CMK (cell line): Measurements from ENCODE around the gene COPS7A.

Source experiments
- DNase-seq: peaks from one replicate; pipeline ENCODE4 v3.0.0-alpha.2; 2010; ENCODE audit warnings: low read depth

The COPS7A gene

DNA sequence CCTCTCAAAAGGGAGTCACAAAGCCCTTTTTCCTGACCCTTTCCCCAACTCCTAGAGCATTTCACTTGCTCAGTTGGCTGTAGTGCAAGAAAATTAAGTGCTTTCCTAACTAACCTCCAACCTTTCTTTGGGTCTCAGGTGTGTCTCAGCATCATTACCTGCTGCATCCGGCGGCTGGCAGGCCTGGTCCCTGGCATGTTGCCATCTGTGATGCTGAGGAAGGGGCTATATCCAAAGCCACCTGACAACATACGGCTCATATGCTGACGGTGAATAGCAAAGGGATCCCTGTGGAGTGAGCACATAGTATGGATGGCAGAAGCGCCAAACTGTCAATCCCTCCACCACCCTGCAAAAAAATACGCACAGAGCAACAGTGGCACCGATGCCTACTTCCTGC, 27.9 kb downstream of the COPS7A start:
- DNase-seq: no peak

DNA sequence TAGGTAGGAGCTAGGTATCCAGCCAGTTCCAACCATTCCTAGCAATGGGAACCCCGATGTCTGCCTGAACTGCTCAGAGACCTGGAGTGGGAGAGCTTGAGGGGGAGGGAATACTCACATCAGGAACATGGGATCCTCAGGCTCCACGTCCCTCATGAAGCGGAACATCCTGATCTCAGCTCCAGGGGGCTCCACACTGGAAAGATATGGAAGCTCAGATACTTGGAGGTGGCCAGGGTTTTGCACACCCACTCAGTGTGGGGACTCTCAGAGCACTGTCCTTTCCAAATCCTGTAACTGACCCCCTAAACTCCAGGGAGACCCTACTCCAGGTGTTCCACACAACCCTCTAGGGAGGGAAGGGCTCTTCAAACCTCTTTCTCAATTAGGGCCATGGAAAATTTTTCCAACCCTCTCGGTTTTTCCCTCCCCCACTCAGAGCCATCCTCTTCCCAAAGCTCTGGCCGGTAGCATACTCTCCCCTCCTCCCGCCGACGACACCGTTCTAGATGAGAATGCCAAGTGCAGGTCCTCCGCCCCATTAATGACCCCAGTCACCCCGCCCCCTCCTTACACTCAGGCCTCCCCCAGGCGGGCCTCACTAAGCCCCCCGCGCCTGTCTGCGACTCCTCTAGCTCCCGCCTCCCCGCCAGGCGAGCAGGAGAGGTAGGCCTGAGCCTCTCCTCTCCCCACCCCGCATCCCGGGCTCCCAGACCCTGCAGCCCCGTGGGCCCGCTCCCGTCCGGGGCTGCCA, 28.5 kb downstream of the COPS7A start:
- no peak for DNase-seq

DNA sequence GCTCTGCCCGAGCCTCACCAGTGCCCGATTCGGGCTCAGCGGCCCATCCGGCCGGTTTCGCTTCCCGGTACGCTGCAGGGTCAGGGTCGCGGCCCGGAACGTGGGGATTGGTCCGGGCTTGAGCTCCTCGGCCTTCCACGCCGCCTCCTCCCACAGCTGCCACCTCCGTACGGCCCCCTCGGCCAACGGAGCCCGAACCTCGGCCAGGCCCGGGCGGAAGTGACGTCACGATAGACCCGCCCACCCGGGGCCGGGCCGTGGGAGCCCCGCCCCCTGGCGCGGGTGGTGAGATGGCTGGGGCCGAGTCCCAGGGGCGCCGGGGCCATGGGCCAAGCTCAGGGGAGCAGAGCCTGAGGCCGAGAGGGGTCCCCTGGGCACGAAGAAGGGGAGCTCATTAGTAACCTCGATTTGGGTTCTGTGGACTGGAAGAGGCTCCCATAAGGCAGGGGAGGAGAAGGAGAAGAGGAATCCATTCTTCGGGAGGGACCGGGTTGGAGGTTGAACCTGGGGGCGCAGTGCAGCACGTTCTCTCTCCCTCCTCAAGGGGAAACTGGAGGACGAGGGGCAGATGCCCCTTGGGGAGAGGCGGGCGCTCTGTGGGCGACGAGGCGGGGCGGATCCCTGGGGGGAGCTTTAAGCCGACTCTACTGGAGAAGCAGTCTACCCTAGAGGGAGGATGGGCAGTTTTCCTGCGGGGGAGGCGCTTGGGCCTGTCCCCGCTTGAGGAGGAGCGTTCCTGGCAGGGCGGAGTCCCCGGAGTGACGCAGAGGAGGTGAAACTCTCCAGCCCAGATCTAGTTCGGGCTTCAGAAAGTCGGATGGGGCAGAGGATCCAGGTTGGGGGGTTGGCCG, 29.3 kb downstream of the COPS7A start, which contains the start of gene MLF2:
Gene MLF2 (minus strand): TSS at position 221 of the 851 bp plus-strand sequence. CDS start 807 bp downstream, outside the sequence.
- DNase-seq: peak; percentile 95

GRCh38 chr12:6753772-6754356, 30.0 kb downstream of the COPS7A start:
- DNase-seq: no peak

GRCh38 chr12:6754411-6754810, 30.6 kb downstream of the COPS7A start:
- no peak for DNase-seq

DNA sequence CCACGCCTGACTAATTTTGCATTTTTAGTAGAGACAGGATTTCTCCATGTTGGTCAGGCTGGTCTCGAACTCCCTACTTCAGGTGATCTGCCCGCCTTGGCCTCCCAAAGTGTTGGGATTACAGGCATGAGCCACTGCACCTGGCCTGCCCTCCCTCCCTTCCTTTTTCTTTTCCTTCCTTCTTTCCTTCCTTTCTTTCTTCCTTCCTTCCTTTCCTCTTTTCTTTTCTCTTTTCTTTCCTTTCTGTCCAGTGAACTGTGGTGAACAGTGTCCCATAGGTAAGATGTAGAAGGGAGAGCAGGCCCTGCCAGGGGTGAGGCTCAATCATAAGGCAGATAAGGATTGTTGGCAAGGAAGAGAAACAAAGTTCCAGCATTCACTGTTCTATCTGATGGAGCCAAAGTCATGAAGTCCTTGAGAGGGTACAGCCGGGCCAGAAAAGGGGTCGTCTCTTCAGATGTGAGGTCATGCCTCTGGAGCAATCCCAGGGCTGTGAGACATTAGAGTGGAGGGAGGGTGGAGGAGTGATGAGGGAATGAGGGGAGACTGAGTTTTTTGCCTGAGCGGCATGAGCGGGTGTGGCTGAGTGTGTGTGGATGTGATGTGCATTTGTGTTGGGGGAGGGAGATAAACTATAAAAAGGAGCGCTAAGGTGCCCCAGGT, 33.3 kb downstream of the COPS7A start:
- DNase-seq: no peak

DNA sequence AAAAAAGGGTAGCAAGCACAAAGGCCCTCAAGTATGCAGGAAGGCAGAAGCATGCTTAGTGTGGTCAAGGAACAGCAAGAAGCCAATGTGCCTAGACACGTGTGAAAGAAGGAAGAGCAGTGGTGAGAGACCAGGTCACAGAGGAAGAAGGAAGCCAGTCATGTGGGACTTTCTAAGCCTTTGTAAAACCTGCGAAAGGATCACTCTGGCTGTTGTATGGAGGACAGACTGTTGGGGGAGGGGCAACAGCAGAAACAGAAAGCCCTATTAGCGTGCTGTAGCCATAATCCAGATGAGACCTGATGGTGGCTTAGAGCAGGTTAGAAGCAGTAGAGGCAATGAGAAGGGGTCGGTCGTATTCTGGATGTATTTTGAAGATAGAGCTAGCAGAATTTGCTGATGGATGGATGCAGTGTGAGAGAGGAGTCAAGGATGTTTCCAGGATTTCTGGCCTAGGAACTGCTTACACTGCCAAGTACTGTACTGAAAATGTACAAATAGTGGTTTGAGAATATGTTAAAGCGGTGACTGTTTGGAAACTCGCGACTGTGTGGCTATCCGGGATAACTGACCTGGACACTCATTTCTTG, 34.8 kb downstream of the COPS7A start:
- DNase-seq: no peak

GRCh38 chr12:6759741-6760140, 35.9 kb downstream of the COPS7A start:
- DNase-seq: no peak

GRCh38 chr12:6763380-6763779, 39.5 kb downstream of the COPS7A start:
- no peak for DNase-seq

DNA sequence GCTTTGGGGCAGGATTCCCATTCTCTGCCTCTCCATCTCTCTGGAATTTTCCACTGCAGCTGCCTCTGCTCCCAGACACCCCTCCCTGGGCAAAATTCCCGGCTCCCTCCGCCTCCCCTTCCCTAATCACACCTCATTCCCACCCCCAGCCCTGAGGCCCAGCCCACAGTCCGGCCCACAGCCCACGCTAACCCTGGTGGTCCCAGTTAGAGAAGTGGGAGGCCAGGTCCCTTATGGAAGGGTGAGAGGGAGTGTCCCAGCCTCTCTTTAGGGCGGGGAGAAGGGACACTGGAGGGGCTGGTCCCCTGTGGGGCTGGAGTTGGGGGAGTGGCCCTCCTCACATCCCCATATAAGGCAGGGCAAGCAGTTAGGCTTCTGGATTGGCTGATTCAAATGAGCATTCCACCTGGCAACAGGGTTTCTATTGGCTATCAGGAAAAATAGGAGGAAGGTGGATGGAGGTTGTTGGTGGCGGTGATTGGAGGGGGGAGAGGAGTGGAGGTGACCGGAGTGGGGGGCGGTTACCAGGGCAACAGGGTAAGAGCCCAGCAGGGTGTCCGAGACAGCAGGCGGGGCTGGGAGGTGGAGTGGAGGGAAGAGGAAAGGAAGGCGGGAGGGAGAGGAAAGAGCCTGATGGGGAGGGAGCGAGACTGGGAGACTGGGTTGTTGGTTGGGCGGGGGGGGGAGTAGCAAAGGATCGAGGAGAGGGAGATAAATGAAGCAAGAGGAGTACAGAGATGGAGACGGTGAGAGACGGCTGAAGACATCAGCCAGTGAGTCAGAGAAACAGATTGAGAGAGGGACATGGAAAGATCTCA, 40.4 kb downstream of the COPS7A start:
- peak; percentile 85 for DNase-seq

DNA sequence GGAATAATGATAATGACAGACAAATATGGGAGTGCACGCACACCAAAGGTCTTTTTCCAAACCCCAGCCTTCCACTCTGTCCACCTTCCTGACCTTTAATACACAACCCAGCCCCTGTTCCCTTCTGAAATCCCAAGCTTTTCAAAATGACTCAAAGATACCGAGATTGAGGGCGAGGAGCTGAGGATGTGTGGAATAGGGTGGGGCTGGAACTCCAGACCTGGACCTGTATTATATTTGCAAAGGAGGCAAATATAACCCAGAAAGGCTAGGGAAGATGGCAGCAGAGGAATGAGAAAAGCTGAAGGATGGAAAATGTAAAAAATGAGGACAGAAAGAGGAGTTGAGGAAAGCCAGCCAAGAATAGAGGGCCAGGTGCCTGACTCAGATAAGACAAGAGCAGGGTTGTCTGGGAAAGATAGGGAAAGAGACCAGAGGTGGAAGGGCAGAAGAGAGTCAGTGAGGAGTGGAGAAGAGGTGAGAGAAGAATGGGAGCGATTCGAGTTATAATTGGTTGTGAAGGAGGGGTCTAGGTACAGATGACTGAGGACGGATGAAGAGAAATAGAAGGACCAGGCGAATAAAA, 41.3 kb downstream of the COPS7A start:
- no peak for DNase-seq

DNA sequence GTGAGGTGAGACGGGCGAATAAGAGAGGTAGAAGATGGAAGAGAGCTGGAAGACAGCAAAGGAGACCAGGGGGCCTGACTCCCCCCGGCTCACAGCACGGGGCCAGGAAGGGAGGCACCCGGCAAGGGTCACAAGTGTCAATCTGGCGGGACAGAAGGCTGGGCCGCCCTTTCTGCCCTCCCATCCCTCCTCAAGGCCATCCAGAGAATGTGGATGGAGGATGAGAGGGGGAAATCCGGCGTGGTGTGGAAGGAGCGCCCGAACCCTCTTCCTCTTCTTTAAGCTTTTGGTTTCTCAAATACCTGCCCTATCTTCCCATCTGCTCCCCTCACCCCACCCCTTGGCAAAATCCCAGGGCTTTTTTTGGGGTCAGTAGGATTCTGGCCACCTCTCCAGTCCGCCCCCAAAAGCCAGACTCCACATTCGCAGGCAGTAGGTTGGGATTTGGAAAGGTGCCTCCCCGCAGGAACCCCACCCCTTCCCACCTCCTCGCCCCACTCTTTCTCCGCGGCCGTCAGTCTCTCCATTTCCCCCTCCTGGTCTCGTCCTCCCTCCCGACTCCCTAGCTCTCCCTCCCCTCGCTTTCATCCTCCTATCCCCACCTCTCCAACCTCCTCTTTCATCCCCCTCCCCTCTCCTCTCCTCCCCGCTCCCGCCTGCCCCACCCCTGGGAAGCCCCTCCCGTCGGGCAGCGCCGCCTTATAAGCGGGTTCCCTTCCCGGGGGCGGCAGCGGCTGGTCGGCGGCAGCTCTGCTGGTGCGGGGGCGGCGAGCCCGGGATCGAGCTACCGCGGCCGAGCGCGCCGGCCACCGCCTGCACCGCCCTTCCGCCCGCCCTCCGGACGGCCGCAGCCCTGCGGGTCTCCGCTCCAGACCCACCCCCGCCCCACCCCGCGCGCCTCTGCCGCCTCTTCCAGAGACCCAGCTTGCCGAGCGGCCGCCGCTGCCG, 42.1 kb downstream of the COPS7A start, which contains the start of gene PTMS:
Gene PTMS (plus strand): TSS at position 730 of the 948 bp plus-strand sequence. CDS start 343 bp downstream, outside the sequence.
- peak; percentile 77 for DNase-seq

GRCh38 chr12:6766651-6767349, 43.0 kb downstream of the COPS7A start:
- peak; percentile 54 for DNase-seq

- no peak for DNase-seq
Observed at GRCh38 chr12:6767353-6768319, 43.8 kb downstream of the COPS7A start.

GRCh38 chr12:6768437-6768914, 44.6 kb downstream of the COPS7A start:
- no peak for DNase-seq

- DNase-seq: no peak
Observed at GRCh38 chr12:6768990-6769389, 45.1 kb downstream of the COPS7A start.

DNA sequence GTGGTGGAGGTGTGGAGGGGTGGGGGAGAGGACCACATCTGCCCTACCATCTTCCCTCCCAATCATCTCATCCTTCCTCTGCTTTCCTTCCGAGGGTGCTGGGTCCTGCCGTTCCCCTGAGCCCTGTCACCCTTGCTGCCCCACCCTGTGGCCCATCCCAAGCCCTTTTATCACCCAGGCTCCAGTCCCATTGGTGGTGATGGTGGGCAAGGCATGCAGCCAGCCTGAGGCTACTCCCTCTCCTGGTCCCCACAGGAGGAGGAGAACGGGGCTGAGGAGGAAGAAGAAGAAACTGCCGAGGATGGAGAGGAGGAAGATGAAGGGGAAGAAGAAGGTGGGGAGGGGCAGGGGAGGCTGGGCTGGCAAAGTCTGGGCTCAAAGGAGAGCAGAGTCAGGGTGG, 45.8 kb downstream of the COPS7A start:
- no peak for DNase-seq
